ENCODE data around the gene NOL4L.

DNA sequence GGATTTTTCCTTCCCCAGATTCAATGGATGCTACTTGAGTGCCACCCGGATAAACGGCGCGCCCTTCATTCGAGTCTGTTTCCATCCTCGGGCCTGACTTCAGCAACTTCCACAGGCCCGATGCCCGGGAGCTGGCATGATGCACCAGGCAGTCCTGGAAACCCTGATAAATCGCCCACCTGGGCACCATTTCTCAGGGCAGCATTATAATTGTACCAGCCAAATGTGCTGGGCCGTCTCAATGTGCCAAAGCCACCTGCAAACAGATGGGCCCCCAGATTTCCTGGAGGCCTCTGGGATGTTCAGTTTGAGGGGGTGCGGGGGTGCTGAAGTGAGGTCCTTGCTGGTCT is 65.8 kb downstream of the NOL4L start:
- TF ChIP-seq EP300 (IDR thresholded peaks at IDR 0.05) (no peak), POLR2A (IDR thresholded peaks at IDR 0.05) (no peak), POLR2AphosphoS5 (IDR thresholded peaks at IDR 0.05) (no peak)
- TF ChIP-seq, protein P1, sequence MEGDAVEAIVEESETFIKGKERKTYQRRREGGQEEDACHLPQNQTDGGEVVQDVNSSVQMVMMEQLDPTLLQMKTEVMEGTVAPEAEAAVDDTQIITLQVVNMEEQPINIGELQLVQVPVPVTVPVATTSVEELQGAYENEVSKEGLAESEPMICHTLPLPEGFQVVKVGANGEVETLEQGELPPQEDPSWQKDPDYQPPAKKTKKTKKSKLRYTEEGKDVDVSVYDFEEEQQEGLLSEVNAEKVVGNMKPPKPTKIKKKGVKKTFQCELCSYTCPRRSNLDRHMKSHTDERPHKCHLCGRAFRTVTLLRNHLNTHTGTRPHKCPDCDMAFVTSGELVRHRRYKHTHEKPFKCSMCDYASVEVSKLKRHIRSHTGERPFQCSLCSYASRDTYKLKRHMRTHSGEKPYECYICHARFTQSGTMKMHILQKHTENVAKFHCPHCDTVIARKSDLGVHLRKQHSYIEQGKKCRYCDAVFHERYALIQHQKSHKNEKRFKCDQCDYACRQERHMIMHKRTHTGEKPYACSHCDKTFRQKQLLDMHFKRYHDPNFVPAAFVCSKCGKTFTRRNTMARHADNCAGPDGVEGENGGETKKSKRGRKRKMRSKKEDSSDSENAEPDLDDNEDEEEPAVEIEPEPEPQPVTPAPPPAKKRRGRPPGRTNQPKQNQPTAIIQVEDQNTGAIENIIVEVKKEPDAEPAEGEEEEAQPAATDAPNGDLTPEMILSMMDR (IDR thresholded peaks at IDR 0.05) = no peak

Measured in suprapubic skin (tissue), 4 donors.